CD4-positive, alpha-beta T cell treated with Interleukin-15 for 1 hour (primary cell): ENCODE measurements around the gene HVCN1.
A peak's percentile ranks its signal among the peaks of the same experiment; 100 is the strongest.
"Not testable (repeated sequence)": the region's sequence is repeated elsewhere in the genome, so short reads cannot be mapped to it uniquely, and the experiment has no call there.

Experiments used
- DNase-seq: peaks from one replicate; pipeline ENCODE4 v3.0.0-alpha.2; 2020

HVCN1 gene

GRCh38 chr12:110688446-110689280 lies at the start of gene HVCN1:
HVCN1 (minus strand) TSS chr12:110689115; CDS start chr12:110683245, 5,870 bp downstream.
- DNase-seq: peak; percentile 43

DNA sequence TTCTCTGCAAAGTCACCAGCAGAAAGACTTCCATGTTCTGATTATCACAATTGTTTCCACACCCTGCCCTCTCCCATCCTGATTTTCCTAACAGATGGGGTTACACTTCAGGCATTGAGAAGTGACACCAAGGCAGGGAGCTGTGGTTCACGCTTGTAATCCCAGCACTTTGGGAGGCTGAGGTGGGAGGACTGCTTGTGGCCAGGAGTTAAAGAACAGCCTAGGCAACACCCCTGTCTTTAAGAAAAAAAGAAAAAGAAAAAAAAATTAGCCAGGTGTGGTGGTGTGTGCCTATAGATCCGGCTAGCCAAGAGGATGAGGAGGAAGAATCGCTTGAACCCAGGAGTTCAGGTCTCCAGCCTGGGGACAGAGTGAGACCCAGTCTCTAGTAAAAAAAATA lies 48.6 kb upstream of the HVCN1 start:
- no peak for DNase-seq

DNA sequence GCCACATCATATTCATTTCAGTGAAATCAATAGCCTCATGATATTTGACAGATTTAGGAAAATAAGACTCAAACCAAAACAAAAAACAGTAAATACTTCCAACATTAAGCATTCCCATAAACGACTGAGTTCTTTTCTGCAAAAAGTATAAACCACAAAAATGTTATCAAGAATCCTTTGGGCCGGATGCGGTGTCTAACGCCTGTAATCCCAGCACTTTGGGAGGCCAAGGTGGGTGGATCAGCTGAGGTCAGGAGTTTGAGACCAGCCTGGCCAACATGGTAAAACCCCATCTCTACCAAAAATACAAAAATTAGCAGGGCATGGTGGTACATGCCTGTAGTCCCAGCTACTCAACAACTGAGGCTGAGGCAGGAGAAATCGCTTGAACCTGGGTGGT lies 48.1 kb upstream of the HVCN1 start:
- DNase-seq: not testable (repeated sequence)

- no peak for DNase-seq
Measured at GRCh38 chr12:110733900-110734299, 45.0 kb upstream of the HVCN1 start.

- DNase-seq: no peak
Measured at GRCh38 chr12:110733089-110733715, 44.3 kb upstream of the HVCN1 start.

DNA sequence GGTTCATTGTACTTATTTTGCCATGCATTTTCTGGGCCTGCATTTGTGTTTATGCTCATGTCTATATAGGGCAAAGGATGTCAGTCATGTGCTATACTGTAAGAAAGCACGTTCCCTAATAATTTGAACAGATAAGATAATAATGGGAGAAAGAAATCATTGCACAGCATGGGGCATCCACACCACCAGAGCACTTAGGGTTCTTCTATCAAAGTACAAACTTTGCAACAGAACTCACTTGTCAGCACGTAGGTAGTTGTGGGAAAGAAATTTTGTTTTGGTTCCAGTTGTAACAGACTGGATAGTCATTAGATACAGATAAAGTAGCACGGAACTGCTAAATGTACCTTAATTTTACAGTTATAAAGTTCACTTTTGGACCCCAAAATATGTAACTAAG lies 43.7 kb upstream of the HVCN1 start:
- DNase-seq: no peak

GRCh38 chr12:110731479-110731878 lies 42.6 kb upstream of the HVCN1 start:
- no peak for DNase-seq

DNA sequence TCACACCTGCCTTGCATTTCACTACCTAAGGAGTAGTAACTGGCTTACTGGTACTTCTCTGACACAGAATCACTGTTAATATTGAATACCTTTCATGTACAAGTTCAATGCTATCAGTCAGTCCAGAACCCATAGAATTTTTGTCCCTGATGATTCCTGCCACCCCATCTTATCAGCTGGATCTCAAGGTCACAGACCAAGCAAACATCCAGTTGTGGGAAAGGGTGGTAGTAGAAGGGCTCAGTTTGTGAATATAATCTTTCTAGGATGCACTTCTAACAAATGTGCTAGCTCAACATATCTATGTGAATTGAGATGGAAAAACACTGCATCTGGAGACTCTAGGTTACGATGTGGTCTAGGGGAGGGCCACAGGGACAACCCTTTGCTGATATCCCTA lies 39.7 kb upstream of the HVCN1 start:
- DNase-seq: no peak

GRCh38 chr12:110726708-110727369 lies 37.9 kb upstream of the HVCN1 start:
- no peak for DNase-seq

DNA sequence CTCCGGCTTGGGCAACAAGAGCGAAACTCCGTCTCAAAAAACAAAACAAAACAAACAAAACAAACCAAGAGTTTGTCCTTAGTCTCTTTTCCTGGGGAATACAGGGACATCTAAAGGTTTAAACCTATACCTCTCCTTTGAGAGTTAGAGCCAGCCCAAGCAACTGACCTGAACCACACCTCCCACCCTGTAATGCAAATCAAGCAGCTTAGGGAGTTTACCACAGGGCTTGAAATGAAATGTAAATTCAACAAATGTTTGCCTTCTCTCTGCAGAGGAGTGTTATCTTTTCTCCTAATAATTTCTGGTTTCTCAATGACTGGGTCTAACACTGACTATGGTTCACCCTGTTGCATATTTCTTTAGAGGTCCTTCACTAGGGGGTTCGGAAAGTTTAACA lies 37.1 kb upstream of the HVCN1 start:
- DNase-seq: no peak

GRCh38 chr12:110725267-110725666 lies 36.4 kb upstream of the HVCN1 start:
- DNase-seq: no peak

DNA sequence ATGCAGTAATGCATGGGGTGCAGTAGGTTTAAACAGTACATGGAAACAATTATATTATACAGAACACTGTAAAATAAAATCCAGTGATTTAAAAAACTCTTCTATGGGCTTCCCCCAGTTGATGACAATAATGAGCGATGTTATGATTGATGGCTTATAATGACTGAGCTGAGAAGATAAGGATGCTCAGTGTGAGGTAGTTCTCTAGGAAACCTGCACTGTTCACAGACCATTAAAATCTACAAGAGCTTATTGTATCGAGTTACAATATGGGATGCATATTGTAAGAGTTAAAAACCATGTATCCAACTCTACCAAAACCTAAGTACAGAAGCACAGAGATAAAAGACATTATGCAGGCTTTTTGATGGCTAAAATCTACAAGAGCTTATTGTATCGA lies 34.0 kb upstream of the HVCN1 start:
- not testable (repeated sequence) for DNase-seq

DNA sequence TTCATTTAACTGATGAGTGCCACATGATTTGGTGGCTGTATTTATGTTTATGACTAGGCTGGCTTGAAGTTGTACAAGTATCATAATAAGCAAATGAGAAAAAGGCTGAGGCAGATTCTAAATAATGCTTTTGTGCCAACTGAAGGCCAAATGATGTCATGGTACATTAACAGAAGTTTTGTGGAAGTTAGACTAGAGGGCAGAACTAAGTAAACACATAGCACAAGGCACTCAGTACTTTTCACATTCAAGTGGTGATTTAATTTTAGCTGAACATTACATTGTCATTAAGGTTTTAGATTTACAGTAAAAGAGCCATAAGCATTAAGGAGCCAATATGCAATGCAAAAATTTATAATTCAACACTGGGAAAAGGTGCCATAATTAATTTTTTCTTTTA lies 32.7 kb upstream of the HVCN1 start:
- DNase-seq: no peak

GRCh38 chr12:110720516-110720915 lies 31.6 kb upstream of the HVCN1 start:
- no peak for DNase-seq

- DNase-seq: no peak
Measured at GRCh38 chr12:110718222-110718908, 29.4 kb upstream of the HVCN1 start.

DNA sequence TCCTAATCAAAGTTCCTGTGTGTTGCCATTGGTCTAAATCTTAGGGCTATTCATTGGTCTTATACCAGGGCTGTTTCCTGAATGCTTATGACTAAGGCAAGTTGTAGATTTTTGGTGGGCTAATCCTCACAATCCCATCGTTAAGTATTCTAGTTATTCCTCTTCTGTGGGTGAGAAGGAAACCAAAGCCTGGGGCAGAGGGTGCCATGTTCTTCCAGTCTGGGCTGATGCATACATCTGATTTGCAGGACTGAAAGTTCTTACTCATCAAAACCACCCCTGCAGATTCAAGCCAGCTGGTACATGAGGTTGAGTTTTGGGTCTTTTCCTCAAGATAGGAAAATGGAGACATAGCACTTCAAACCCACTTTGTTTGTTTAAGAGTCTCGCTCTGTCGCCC lies 28.1 kb upstream of the HVCN1 start:
- no peak for DNase-seq

DNA sequence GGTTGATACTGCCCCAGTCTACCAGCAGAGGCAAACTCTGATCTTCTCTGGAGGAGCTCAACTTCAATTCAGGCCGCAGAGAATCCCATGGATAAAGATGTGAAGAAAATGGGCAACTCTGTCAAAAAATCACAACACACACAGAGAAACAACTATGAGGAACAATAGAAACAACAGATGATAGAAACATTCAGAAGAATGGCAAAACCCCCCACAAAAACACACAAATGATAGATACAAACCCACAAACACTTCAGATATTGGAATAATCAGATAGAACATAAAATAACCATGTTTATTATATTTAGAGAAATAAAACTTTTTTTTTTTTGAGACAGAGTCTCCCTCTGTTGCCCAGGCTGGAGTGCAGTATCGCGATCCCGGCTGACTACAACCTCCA lies 20.0 kb upstream of the HVCN1 start:
- no peak for DNase-seq

DNA sequence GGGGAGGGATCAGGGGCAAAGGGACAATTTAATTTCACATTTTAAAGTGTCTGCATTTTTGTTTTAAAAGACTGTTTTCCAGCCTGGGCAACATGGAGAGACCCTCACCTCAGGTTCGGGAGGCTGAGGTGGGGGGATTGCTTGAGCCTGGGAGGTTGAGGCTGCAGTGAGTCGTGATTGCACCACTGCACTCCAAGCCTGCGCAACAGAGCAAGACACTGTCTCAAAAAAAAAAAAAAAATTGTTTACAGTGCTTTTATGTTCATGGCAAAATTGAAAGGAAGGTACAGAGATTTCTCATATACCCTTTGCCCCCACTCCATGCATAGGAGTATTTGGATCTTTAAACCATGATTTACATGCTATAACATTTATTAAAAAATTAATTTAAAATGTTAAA lies 16.4 kb upstream of the HVCN1 start:
- no peak for DNase-seq

DNA sequence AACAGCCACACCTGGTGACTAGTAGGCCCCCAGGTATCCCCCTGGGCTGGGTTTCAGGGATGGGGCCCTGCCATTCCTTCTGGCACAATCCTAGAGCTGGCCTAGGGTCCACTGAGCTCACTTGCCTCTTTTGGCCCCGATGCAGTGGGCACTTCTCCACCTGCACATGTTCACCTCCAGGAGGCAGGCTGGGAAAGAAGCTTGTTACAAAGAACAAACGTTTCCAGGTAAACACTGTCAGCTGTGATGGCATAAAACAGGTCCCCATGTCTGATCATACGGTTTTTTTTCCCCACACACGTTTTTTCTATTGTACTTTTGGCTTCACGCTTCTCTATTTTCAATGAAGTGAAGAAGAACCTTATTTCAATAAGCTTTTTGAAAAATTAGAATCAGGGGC lies 15.8 kb upstream of the HVCN1 start:
- no peak for DNase-seq

DNA sequence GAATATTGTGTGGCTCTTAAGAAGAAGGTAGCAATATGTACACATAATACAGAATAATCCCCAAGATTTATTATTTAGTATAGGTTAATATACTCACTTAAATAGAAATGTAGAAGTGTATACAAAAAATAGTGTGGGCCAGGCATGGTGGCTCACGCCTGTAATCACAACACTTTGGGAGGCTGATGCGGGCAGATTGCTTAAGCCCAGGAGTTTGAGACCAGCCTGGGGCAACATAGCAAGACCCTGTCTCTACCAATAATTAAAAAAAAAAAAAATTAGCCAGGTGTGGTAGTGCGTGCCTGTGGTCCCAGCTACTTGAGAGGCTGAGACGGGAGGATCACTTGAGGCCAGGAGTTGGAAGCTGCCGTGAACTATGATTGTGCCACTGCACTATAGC lies 15.3 kb upstream of the HVCN1 start:
- DNase-seq: no peak

DNA sequence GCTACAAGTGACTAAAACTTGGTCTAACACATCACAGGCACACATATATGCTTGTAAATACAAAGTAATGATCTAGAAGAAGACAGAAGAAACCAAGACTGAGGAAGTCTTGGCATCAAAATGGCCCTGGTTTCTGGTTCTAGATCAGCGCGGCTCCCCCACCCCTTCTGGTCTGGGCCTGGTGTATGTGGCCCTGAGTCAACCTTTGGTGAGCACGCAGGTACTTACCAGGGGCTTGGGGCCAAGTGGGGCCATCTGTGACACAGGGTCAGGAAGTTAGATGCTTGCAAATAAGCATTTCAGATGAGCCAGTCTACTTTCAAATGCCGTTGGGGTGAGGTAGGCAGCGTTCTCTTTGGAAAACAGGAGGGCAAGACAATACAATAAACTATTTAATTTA lies 13.2 kb upstream of the HVCN1 start:
- DNase-seq: no peak

DNA sequence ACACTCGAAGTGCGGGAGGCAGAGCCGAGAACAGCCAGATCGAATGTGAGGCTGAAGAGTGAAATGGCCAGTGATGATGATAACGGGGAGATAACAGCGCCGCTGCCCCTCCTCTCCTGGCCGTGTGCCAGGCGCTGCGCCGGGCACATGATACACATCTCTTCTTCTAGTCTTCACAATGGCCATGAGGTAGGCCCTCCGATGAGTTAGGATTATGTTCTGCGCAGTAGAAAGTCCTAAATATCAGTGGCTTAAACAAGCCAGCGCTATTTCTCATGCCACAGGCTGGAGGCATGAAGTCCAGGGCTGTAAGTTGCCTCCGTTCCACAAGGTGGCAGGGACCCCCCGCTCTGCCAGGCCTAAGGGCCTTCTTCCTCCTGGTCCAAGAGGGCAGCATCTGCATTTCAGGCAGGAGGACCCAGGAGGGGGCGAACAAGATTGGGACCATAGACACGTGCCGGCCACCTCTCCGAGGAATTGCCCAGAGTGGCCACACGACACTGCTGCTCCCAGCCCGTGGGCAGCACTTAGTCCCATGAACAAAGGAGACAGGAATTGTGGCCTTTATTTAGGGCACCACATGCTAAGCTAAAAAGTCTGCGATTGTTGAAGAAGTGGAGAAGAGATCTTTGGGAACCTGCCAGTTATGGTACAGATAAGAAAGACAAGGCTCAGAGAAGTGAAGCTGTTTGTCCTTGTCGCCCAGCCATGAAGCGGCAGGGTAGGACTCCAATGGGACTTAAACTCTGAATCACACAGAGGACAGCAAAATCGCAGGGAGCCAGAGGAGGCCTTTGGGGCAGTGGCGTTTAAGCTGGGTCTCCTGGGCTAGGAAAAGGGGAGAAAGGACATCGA lies 10.9 kb upstream of the HVCN1 start:
- no peak for DNase-seq
